ENCODE results near the gene ZKSCAN5. TPM values are rescaled to one million over a fixed set of nuclear protein-coding genes. Genes with fewer than 3 reads are reported as not detected.

The ZKSCAN5 gene
- total RNA-seq, 1 experiment from 2014 or later: 10.2 TPM

GRCh38 chr7:99525713-99526440, 21.4 kb downstream of the ZKSCAN5 start:
- no TSS peak for BruUV-seq (replicated peaks)
- Histone ChIP-seq H2AFZ (ENCODE audit: low read depth, low read length, poor library complexity, severe bottlenecking) (no peak overlapping the region), H3K36me3 (ENCODE audit: control insufficient read depth in 1 of 2, insufficient read depth in 2 of 2, low read length in 2 of 2) (peaks cover 22 to 29% of the 10 kb centered on the region in 2 experiments), H3K27me3 (ENCODE audit: insufficient read depth, low read length) (no peaks in the 10 kb centered on the region), H3K4me1 (ENCODE audit: control insufficient read depth in 1 of 2, insufficient read depth in 2 of 2, low read length in 2 of 2) (no peaks in the 10 kb centered on the region), H3K4me2 (ENCODE audit: low read length) (no peak overlapping the region), H3K4me3 (replicated peaks in 1 of 2; ENCODE audit: low read depth in 1 of 2, low read length in 2 of 2) (no peak overlapping the region), H3K9me3 (ENCODE audit: control insufficient read depth in 1 of 2, insufficient read depth in 1 of 2, low read depth in 1 of 2, low read length in 2 of 2) (peaks cover 5 to 8% of the 10 kb centered on the region in 2 experiments; a peak in 2 of 4 replicates), H3K79me2 (ENCODE audit: insufficient read depth, low read length) (no peaks in the 10 kb centered on the region; the same call in 1 of the 2 replicates), H4K20me1 (ENCODE audit: insufficient read depth) (no peaks in the 10 kb centered on the region), H3K9me2 (ENCODE audit: insufficient read depth) (no peaks in the 10 kb centered on the region), H3K9ac (ENCODE audit: low read length) (no peak overlapping the region), H3K27ac (ENCODE audit: low read depth, low read length) (no peak overlapping the region)
- ChIA-PET RAD21 (ENCODE audit: low non-redundant PET in 1 of 2, low total read pairs in 2 of 2, uncharacterized antibody in 2 of 2, unreplicated experiment in 2 of 2) (interaction anchor here (0.7 to 0.8 kb wide), 3 partner anchors 314 to 465 kb away, joined by 3 to 4 read pairs (median 3); no protein-coding TSS in a partner anchor), CTCF (interaction anchor here (0.6 to 1.3 kb wide), 9 partner anchors 9 to 527 kb away, joined by 3 to 11 read pairs (median 5); partner anchors contain the start of genes TRIM4 and ZKSCAN5), POLR2A (no interaction called here)
- DNase-seq (ENCODE audit: low read depth, low spot score): peak; percentile 13
- intact Hi-C loops (cut with micrococcal nuclease): loop anchor here (5.0 to 10.0 kb wide), 3 partner anchors 89 to 466 kb away; partner anchors contain the start of genes TRIM4 and ZSCAN25
- ATAC-seq: peak; percentile 74
- TF ChIP-seq EGR1 (IDR thresholded peaks at IDR 0.05; ENCODE audit: low read depth) (no peak), RAD21 (IDR thresholded peaks at IDR 0.05; ENCODE audit: low read depth) (peak; percentile 76), SP1 (IDR thresholded peaks at IDR 0.05; ENCODE audit: low read depth) (no peak), CTCF (IDR thresholded peaks at IDR 0.05 in 2 of 3, conservative IDR thresholded peaks at IDR 0.05 in 1 of 3; ENCODE audit: borderline replicate concordance in 1 of 3, insufficient read depth in 1 of 3, low read depth in 2 of 3, low read length in 2 of 3) (peak; percentile 36 to 64 (median 43); a peak in 4 of 6 replicates)

DNA sequence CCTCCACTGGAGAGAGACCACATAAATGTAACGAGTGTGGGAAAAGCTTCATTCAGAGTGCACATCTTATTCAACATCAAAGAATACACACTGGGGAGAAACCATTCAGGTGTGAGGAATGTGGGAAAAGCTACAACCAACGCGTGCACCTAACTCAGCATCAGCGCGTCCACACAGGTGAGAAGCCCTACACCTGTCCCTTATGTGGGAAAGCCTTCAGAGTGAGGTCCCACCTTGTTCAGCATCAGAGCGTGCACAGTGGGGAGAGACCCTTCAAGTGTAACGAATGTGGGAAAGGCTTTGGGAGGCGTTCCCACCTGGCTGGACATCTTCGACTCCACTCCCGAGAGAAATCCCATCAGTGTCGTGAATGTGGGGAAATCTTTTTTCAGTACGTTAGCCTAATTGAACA, 26.9 kb downstream of the ZKSCAN5 start:
- Histone ChIP-seq H3K27ac (ENCODE audit: low read depth, low read length) (no peak overlapping the region), H3K79me2 (ENCODE audit: insufficient read depth, low read length) (no peaks in the 10 kb centered on the region; the same call in 1 of the 2 replicates), H3K9me2 (ENCODE audit: insufficient read depth) (no peaks in the 10 kb centered on the region), H3K4me1 (ENCODE audit: control insufficient read depth in 1 of 2, insufficient read depth in 2 of 2, low read length in 2 of 2) (no peaks in the 10 kb centered on the region), H3K4me3 (replicated peaks in 1 of 2; ENCODE audit: low read depth in 1 of 2, low read length in 2 of 2) (no peak overlapping the region), H3K36me3 (ENCODE audit: control insufficient read depth in 1 of 2, insufficient read depth in 2 of 2, low read length in 2 of 2) (peaks cover 13 to 40% of the 10 kb centered on the region in 2 experiments), H4K20me1 (ENCODE audit: insufficient read depth) (no peaks in the 10 kb centered on the region), H3K4me2 (ENCODE audit: low read length) (no peak overlapping the region), H3K9me3 (ENCODE audit: control insufficient read depth in 1 of 2, insufficient read depth in 1 of 2, low read depth in 1 of 2, low read length in 2 of 2) (peaks cover 19 to 29% of the 10 kb centered on the region in 2 experiments; a peak in 3 of 4 replicates), H3K27me3 (ENCODE audit: insufficient read depth, low read length) (no peaks in the 10 kb centered on the region), H3K9ac (ENCODE audit: low read length) (no peak overlapping the region), H2AFZ (ENCODE audit: low read depth, low read length, poor library complexity, severe bottlenecking) (no peak overlapping the region)
- no peak for ATAC-seq
- BruUV-seq (replicated peaks): no TSS peak
- POLR2A ChIA-PET: no interaction called here
- TF ChIP-seq CBX3 (IDR thresholded peaks at IDR 0.05; ENCODE audit: low read depth) (peak; percentile 92), MAX (IDR thresholded peaks at IDR 0.05) (no peak)
- CTCF ChIA-PET: no interaction called here
- RAD21 ChIA-PET (ENCODE audit: low non-redundant PET in 1 of 2, low total read pairs in 2 of 2, uncharacterized antibody in 2 of 2, unreplicated experiment in 2 of 2): no interaction called here
- DNase-seq (ENCODE audit: low read depth, low spot score): no peak
- intact Hi-C loops (cut with micrococcal nuclease): no loop called here

All from HCT116 (cell line).